Measurements from ENCODE around the gene NT5C2. TPM values are rescaled to one million over a fixed set of nuclear protein-coding genes. Genes with fewer than 3 reads are reported as not detected.

NT5C2 gene
- total and polyA plus RNA-seq, 2 donors (not counting 1 experiment from before 2014, with no cell fraction given), result 38.6 to 80.8 TPM

DNA sequence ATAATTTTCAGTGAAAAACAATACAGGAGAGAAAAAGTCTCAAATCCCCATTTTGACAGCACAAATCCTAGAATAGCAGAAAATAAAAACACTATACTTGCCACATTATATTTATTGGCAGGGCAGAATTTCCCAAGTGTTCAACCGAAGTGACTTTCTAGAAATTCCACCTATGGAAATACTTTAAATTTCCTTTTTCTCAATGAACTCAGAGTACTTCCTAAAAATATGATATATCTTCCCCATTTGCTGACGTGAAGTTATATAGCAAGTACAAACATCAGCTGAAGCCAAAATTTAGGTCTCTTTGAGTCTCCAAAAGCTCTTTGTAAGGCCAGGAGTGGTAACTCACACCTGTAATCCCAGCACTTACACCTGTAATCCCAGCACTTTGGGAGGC, 83.3 kb downstream of the NT5C2 start:
- Histone ChIP-seq H4K20me1 (ENCODE audit: control insufficient read depth, insufficient read depth, low read length, poor library complexity, severe bottlenecking) (no peaks in the 10 kb centered on the region), H2AFZ (ENCODE audit: insufficient read depth, low read depth, low read length, poor library complexity, severe bottlenecking) (no peak overlapping the region), H3K27me3 (replicated peaks in 1 of 4; ENCODE audit: control extremely low read depth in 1 of 4, control insufficient read depth in 3 of 4, insufficient read depth in 4 of 4, low read length in 3 of 4) (no peaks in the 10 kb centered on the region), H3K4me2 (replicated peaks; ENCODE audit: low read depth, low read length, poor library complexity, severe bottlenecking) (no peak overlapping the region), H3K36me3 (replicated peaks in 1 of 2; ENCODE audit: control extremely low read depth in 1 of 2, control insufficient read depth in 1 of 2, extremely low read depth in 1 of 2, insufficient read depth in 2 of 2, low read length in 1 of 2) (peaks cover 5 to 13% of the 10 kb centered on the region in 2 experiments), H3K79me2 (ENCODE audit: control insufficient read depth, insufficient read depth, low read length) (peaks cover 8% of the 10 kb centered on the region), H3K4me3 (ENCODE audit: control extremely low read depth in 1 of 5, extremely low read depth in 1 of 5, insufficient read depth in 1 of 5, low read depth in 2 of 5, low read length in 4 of 5) (no peak overlapping the region), H3K9ac (ENCODE audit: low read length) (no peak overlapping the region), H3K9me3 (ENCODE audit: control extremely low read depth in 1 of 3, control insufficient read depth in 2 of 3, insufficient read depth in 1 of 3, low read length in 2 of 3) (no peaks in the 10 kb centered on the region), H3K4me1 (ENCODE audit: control insufficient read depth in 2 of 2, insufficient read depth in 2 of 2, low read length in 2 of 2) (no peaks in the 10 kb centered on the region), H3K27ac (ENCODE audit: low read length in 2 of 2) (no peak overlapping the region)
- POLR2A ChIA-PET, result no interaction called here
- TF ChIP-seq, protein P1, sequence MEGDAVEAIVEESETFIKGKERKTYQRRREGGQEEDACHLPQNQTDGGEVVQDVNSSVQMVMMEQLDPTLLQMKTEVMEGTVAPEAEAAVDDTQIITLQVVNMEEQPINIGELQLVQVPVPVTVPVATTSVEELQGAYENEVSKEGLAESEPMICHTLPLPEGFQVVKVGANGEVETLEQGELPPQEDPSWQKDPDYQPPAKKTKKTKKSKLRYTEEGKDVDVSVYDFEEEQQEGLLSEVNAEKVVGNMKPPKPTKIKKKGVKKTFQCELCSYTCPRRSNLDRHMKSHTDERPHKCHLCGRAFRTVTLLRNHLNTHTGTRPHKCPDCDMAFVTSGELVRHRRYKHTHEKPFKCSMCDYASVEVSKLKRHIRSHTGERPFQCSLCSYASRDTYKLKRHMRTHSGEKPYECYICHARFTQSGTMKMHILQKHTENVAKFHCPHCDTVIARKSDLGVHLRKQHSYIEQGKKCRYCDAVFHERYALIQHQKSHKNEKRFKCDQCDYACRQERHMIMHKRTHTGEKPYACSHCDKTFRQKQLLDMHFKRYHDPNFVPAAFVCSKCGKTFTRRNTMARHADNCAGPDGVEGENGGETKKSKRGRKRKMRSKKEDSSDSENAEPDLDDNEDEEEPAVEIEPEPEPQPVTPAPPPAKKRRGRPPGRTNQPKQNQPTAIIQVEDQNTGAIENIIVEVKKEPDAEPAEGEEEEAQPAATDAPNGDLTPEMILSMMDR (IDR thresholded peaks at IDR 0.05), result no peak
- TF ChIP-seq EZH2 (IDR thresholded peaks at IDR 0.05; ENCODE audit: borderline replicate concordance, insufficient read depth, low read depth, low read length, poor library complexity, severe bottlenecking), result no peak
- intact Hi-C loops (cut with micrococcal nuclease), result no loop called here
- H3K4me1 Mint-ChIP-seq, result peaks cover 2% of the 10 kb centered on the region
- no peak for DNase-seq
- no peaks in the 10 kb centered on the region for H3K9me3 Mint-ChIP-seq (ENCODE audit: insufficient read depth)
- WGBS (ENCODE audit: insufficient coverage), result 100% methylated on average over 2 of the region's 2 CpGs
- H3K4me3 Mint-ChIP-seq, result no peak overlapping the region
- H3K27ac Mint-ChIP-seq, result no peak overlapping the region
- no peak for ATAC-seq (ENCODE audit: low read depth)
- CTCF ChIA-PET, result no interaction called here
- no peaks in the 10 kb centered on the region for H3K27me3 Mint-ChIP-seq

DNA sequence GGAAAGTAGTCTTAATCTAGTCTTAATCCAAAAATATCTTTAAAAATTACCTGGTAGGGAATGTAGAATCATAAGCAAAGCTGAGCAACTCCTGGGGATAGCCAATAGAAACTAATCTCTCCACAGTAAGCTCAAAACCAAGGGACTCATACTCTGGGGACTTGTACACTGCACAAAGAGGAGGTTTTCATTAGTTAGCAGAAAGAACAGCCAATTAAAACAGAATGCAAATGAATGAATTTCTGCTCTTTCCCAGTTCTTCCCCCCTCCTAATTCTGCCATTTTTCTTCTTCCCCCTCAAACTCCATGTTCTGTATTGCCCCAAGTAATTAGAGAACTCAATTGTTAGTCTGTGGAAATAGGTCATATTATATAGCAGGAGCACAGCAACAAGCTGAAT, 86.5 kb downstream of the NT5C2 start:
- Histone ChIP-seq H3K9ac (ENCODE audit: low read length) (no peak overlapping the region), H3K4me1 (ENCODE audit: control insufficient read depth in 2 of 2, insufficient read depth in 2 of 2, low read length in 2 of 2) (no peaks in the 10 kb centered on the region), H2AFZ (ENCODE audit: insufficient read depth, low read depth, low read length, poor library complexity, severe bottlenecking) (no peak overlapping the region), H3K4me3 (ENCODE audit: control extremely low read depth in 1 of 5, extremely low read depth in 1 of 5, insufficient read depth in 1 of 5, low read depth in 2 of 5, low read length in 4 of 5) (no peak overlapping the region), H3K9me3 (ENCODE audit: control extremely low read depth in 1 of 3, control insufficient read depth in 2 of 3, insufficient read depth in 1 of 3, low read length in 2 of 3) (no peaks in the 10 kb centered on the region), H3K27ac (ENCODE audit: low read length in 2 of 2) (no peak overlapping the region), H3K4me2 (replicated peaks; ENCODE audit: low read depth, low read length, poor library complexity, severe bottlenecking) (no peak overlapping the region), H4K20me1 (ENCODE audit: control insufficient read depth, insufficient read depth, low read length, poor library complexity, severe bottlenecking) (no peaks in the 10 kb centered on the region), H3K79me2 (ENCODE audit: control insufficient read depth, insufficient read depth, low read length) (peaks cover 3% of the 10 kb centered on the region), H3K36me3 (replicated peaks in 1 of 2; ENCODE audit: control extremely low read depth in 1 of 2, control insufficient read depth in 1 of 2, extremely low read depth in 1 of 2, insufficient read depth in 2 of 2, low read length in 1 of 2) (peaks cover 10 to 29% of the 10 kb centered on the region in 2 experiments), H3K27me3 (replicated peaks in 1 of 4; ENCODE audit: control extremely low read depth in 1 of 4, control insufficient read depth in 3 of 4, insufficient read depth in 4 of 4, low read length in 3 of 4) (no peaks in the 10 kb centered on the region)
- Mint-ChIP-seq H3K27me3 (no peaks in the 10 kb centered on the region), H3K27ac (no peak overlapping the region), H3K9me3 (ENCODE audit: insufficient read depth) (no peaks in the 10 kb centered on the region), H3K4me1 (no peaks in the 10 kb centered on the region), H3K4me3 (no peak overlapping the region)
- ChIA-PET POLR2A (no interaction called here), CTCF (interaction anchor here (1.5 kb wide), 1 partner anchor 138 kb away, joined by 5 read pairs; no protein-coding TSS in a partner anchor)
- TF ChIP-seq, protein P1 (IDR thresholded peaks at IDR 0.05), result no peak
- no peak for TF ChIP-seq EZH2 (IDR thresholded peaks at IDR 0.05; ENCODE audit: borderline replicate concordance, insufficient read depth, low read depth, low read length, poor library complexity, severe bottlenecking)
- intact Hi-C loops (cut with micrococcal nuclease), result no loop called here
- no peak for ATAC-seq (ENCODE audit: low read depth)
- DNase-seq, result no peak

All from B cell (primary cell).